ENCODE results near the gene LPO. TPM values are rescaled to one million over a fixed set of nuclear protein-coding genes. Genes with fewer than 3 reads are reported as not detected.

The LPO gene
- total and polyA plus RNA-seq, 2 donors (not counting 3 experiments of a cell fraction or from before 2014, with no cell fraction given) = not detected

DNA sequence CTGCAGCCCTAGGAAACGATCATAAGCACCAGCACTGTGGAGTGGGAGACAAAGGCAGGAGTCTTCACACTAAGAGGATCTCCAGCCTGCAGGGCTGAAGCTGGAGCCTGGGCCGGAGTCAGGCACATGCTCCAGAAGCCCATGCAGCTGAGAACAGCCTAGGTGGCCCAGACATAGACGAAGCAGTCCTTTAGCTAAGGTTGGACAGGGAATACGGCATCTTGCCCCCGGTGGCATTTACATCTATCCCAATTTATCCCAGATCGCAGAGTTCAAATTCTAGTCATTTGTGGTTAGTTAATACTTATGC is 76.3 kb downstream of the LPO start:
- Histone ChIP-seq H3K9ac (replicated peaks; ENCODE audit: extremely low read depth, insufficient read depth, low read length) (no peak overlapping the region), H2AFZ (ENCODE audit: low read depth, low read length) (no peak overlapping the region), H3K9me3 (replicated peaks; ENCODE audit: control insufficient read depth, insufficient read depth, low read length) (no peaks in the 10 kb centered on the region), H3K27me3 (ENCODE audit: control insufficient read depth in 2 of 2, insufficient read depth in 2 of 2, low read length in 2 of 2) (no peaks in the 10 kb centered on the region), H3K4me3 (replicated peaks in 1 of 3; ENCODE audit: insufficient read depth in 1 of 3, low read depth in 1 of 3, low read length in 3 of 3) (no peak overlapping the region), H4K20me1 (replicated peaks; ENCODE audit: control insufficient read depth, extremely low read depth, insufficient read depth, low read length) (no peaks in the 10 kb centered on the region), H3K79me2 (ENCODE audit: control insufficient read depth, insufficient read depth, low read length) (no peaks in the 10 kb centered on the region), H3K9me1 (replicated peaks; ENCODE audit: control insufficient read depth, extremely low read depth, insufficient read depth, low read length) (no peaks in the 10 kb centered on the region), H3K4me1 (ENCODE audit: control insufficient read depth, extremely low read depth, insufficient read depth, low read length) (no peaks in the 10 kb centered on the region), H3K36me3 (ENCODE audit: control insufficient read depth in 2 of 2, extremely low read depth in 1 of 2, insufficient read depth in 2 of 2, low read length in 2 of 2) (no peaks in the 10 kb centered on the region), H3K4me2 (ENCODE audit: insufficient read depth, low read length) (no peak overlapping the region), H3K27ac (ENCODE audit: insufficient read depth, low read depth, low read length) (no peak overlapping the region)
- BruUV-seq (replicated peaks) = no TSS peak
- dilution Hi-C loops (cut with MboI; ENCODE audit: extremely low pct_ligation_motif_present, low sequenced_read_pairs) = no loop called here
- DNase-seq (ENCODE audit: low read depth, low spot score) = no peak
- FAIRE-seq = no peak
- ChIA-PET CTCF (interaction anchor here (0.9 to 5.6 kb wide), 2 partner anchors 102 to 145 kb away, joined by 3 to 79 read pairs; partner anchors contain the start of gene RNF43), POLR2A (no interaction called here)
- TF ChIP-seq, protein P1, sequence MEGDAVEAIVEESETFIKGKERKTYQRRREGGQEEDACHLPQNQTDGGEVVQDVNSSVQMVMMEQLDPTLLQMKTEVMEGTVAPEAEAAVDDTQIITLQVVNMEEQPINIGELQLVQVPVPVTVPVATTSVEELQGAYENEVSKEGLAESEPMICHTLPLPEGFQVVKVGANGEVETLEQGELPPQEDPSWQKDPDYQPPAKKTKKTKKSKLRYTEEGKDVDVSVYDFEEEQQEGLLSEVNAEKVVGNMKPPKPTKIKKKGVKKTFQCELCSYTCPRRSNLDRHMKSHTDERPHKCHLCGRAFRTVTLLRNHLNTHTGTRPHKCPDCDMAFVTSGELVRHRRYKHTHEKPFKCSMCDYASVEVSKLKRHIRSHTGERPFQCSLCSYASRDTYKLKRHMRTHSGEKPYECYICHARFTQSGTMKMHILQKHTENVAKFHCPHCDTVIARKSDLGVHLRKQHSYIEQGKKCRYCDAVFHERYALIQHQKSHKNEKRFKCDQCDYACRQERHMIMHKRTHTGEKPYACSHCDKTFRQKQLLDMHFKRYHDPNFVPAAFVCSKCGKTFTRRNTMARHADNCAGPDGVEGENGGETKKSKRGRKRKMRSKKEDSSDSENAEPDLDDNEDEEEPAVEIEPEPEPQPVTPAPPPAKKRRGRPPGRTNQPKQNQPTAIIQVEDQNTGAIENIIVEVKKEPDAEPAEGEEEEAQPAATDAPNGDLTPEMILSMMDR (IDR thresholded peaks at IDR 0.05; ENCODE audit: extremely low read depth in 1 of 2, insufficient read depth in 1 of 2, low read depth in 1 of 2, low read length in 2 of 2) = no peak
- no peak for TF ChIP-seq MYC (IDR thresholded peaks at IDR 0.05; ENCODE audit: low read depth, low read length)
- TF ChIP-seq GATA2 (IDR thresholded peaks at IDR 0.05; ENCODE audit: insufficient read depth, insufficient read length, low read depth, low read length) = no peak
- TF ChIP-seq, protein P2, sequence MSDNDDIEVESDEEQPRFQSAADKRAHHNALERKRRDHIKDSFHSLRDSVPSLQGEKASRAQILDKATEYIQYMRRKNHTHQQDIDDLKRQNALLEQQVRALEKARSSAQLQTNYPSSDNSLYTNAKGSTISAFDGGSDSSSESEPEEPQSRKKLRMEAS (IDR thresholded peaks at IDR 0.05; ENCODE audit: insufficient read depth, insufficient read length) = no peak
- no peak for TF ChIP-seq FOS (IDR thresholded peaks at IDR 0.05; ENCODE audit: borderline replicate concordance, insufficient read depth, low read length)
- TF ChIP-seq JUN (IDR thresholded peaks at IDR 0.05; ENCODE audit: borderline replicate concordance, insufficient read depth, insufficient read length, low read depth) = no peak
- intact Hi-C loops (cut with micrococcal nuclease) = no loop called here

All from endothelial cell of umbilical vein (primary cell).